K562 (cell line): ENCODE data around the gene GSTT2B. TPM values are rescaled to one million over a fixed set of nuclear protein-coding genes. Genes with fewer than 3 reads are reported as not detected.
A peak's percentile ranks its signal among the peaks of the same experiment; 100 is the strongest.
"Not testable (repeated sequence)": the region's sequence is repeated elsewhere in the genome, so short reads cannot be mapped to it uniquely, and the experiment has no call there.

Source experiments
- ATAC-seq: fragments of 200-7000 bp; cut with Tn5 transposase; 3 replicates; pipeline ENCODE4 v1.9.1; 2020; ENCODE audit warnings: moderate library complexity
- BruUV-seq: library from RNA; stranded (reverse); fragments of 400-500 nt; replicated peaks from 2 replicates; lab custom pipeline; 2021; lab: Mats Ljungman, UMichigan
- CTCF ChIA-PET: fragments of 300-600 bp; formaldehyde crosslinking; extraction: SDS; loops from one replicate; lab custom pipeline; 2021; ENCODE audit warnings: low intra/inter-chr PET ratio; lab: Yijun Ruan, JAX
- POLR2A ChIA-PET: fragments of 300-600, 350-650 bp; sonication (Branson Sonifier 250); formaldehyde crosslinking; extraction: SDS; loops from one replicate; lab custom pipeline; 2021; ENCODE audit warnings: antibody characterized with exemption, inconsistent platforms; lab: Yijun Ruan, JAX
- DNase-seq, 4 experiments: peaks; one replicate each; pipeline versions ENCODE4 v3.0.0 to v3.0.0-alpha.2; 2011 to 2018; ENCODE audit warnings: low spot score in 3 of 4, mixed read lengths in 3 of 4; ENCODE audit errors: extremely low read depth in 1 of 4
- FAIRE-seq: peaks from 2 replicates; lab custom pipeline; 2011; peaks lifted over from hg19 to GRCh38; lab: Jason Lieb, UNC
- H2AFZ ChIP-seq: 2 replicates; pipeline ENCODE4 v1.6.0; 2011; ENCODE audit warnings: low read depth, low read length, control low read depth, inconsistent platforms
- H3K27ac ChIP-seq: fragments of 200-600 bp; 3 replicates; pipeline ENCODE4 v1.8.0; 2011; ENCODE audit warnings: low read depth, mild to moderate bottlenecking, control low read depth, inconsistent platforms, low read length, moderate library complexity, mixed read lengths; ENCODE audit errors: extremely low read depth
- H3K27me3 ChIP-seq, 2 experiments: fragments of 300-600 bp in 1 of 2; 2 replicates in 1 of 2; 3 replicates in 1 of 2; pipeline versions ENCODE4 v1.6.0 to v1.8.0; 2011; ENCODE audit warnings: inconsistent platforms in 2 of 2, low read length in 2 of 2, mild to moderate bottlenecking in 1 of 2, mixed read lengths in 1 of 2, moderate library complexity in 1 of 2; ENCODE audit not compliant: control insufficient read depth in 2 of 2, insufficient read depth in 2 of 2
- H3K36me3 ChIP-seq: fragments of 300-600 bp; 3 replicates; pipeline ENCODE4 v1.8.0; 2011; ENCODE audit warnings: mild to moderate bottlenecking, low read length, inconsistent platforms; ENCODE audit not compliant: control insufficient read depth, insufficient read depth
- H3K4me1 ChIP-seq, 2 experiments: fragments of 200-600 bp in 1 of 2; replicated peaks in 1 of 2; 2 replicates in 1 of 2; 3 replicates in 1 of 2; pipeline versions ENCODE4 v1.5.1 to v1.8.0; 2011; ENCODE audit warnings: inconsistent platforms in 2 of 2, low read length in 2 of 2, mild to moderate bottlenecking in 1 of 2, mixed read lengths in 1 of 2, moderate library complexity in 1 of 2; ENCODE audit not compliant: control insufficient read depth in 2 of 2, insufficient read depth in 2 of 2
- H3K4me2 ChIP-seq: 2 replicates; pipeline ENCODE4 v1.6.1; 2011; ENCODE audit warnings: low read length, control low read depth, inconsistent platforms, mixed read lengths; ENCODE audit not compliant: insufficient read depth
- H3K4me3 ChIP-seq: fragments of 200-600 bp; sonication (generic), shearing (Covaris generic); 2 replicates; pipeline ENCODE4 v1.5.1; 2016; ENCODE audit warnings: control low read depth, inconsistent platforms
- H3K79me2 ChIP-seq: fragments of 200-600 bp; 3 replicates; pipeline ENCODE4 v1.8.0; 2011; ENCODE audit warnings: low read length, inconsistent platforms; ENCODE audit not compliant: control insufficient read depth, insufficient read depth
- H3K9ac ChIP-seq, 2 experiments: 2 replicates each; pipeline versions ENCODE4 v1.6.0 to v1.6.1; 2011; ENCODE audit warnings: low read depth in 2 of 2, low read length in 2 of 2, control low read depth in 1 of 2, inconsistent platforms in 1 of 2, mild to moderate bottlenecking in 1 of 2, mixed read lengths in 1 of 2; ENCODE audit not compliant: insufficient read depth in 1 of 2
- H3K9me1 ChIP-seq: one replicate; pipeline ENCODE4 v1.6.0; 2011; ENCODE audit warnings: inconsistent platforms, mild to moderate bottlenecking, low read length, moderate library complexity; ENCODE audit not compliant: control insufficient read depth, insufficient read depth
- H3K9me3 ChIP-seq: replicated peaks from 2 replicates; pipeline ENCODE4 v1.5.1; 2011; ENCODE audit warnings: low read depth, low read length, inconsistent platforms; ENCODE audit not compliant: control insufficient read depth, insufficient read depth
- H4K20me1 ChIP-seq: replicated peaks from 2 replicates; pipeline ENCODE4 v1.6.1; 2011; ENCODE audit warnings: low read length, inconsistent platforms, mixed read lengths; ENCODE audit not compliant: control insufficient read depth, insufficient read depth
- RAD21 ChIP-seq, 2 experiments: fragments of 250-450 bp in 1 of 2; fragments of 450-650 bp in 1 of 2; sonication (Bioruptor Pico) in 1 of 2; formaldehyde crosslinking in 1 of 2; IDR thresholded peaks in 1 of 2; conservative IDR thresholded peaks in 1 of 2; 2 replicates each; pipeline versions ENCODE4 v1.4.0 to v1.8.0; 2020 to 2022; ENCODE audit warnings: mild to moderate bottlenecking in 2 of 2, moderate library complexity in 1 of 2
- WGBS: fragments of 100-300 bp; shearing (Covaris generic); methylation state at CpG from one replicate; pipeline ENCODE4 v1.1.6; 2016; ENCODE audit warnings: low coverage, mixed read lengths; ENCODE audit not compliant: insufficient coverage; ENCODE audit errors: missing lambda C conversion rate; 5-methylcytosine and 5-hydroxymethylcytosine counted together
- in situ Hi-C: fragments of 300-500 bp; cut with MboI; formaldehyde crosslinking; loops from 4 replicates; pipeline ENCODE4 v1.15.0; 2018; ENCODE audit warnings: inconsistent platforms, mixed read lengths
- intact Hi-C: fragments of 100-400 bp; cut with micrococcal nuclease; formaldehyde crosslinking; loops from 2 replicates; pipeline ENCODE4 v1.14.2; 2022
- polyA plus RNA-seq, 8 experiments: library from polyadenylated mRNA; depleted of rRNA in 4 of 8; stranded (reverse) in 5 of 8; unstranded in 3 of 8; fragments of >200 nt; fragmentation: Nextera tagmentation in 2 of 8; fragmentation: Illumina TruSeq in 1 of 8; extraction: Ambion mirVana in 2 of 8; extraction: Trizol in 1 of 8; gene quantifications; 2 replicates each; pipeline versions ENCODE4 v1.2.1 to v1.2.3, GENCODE V29; 2011 to 2014; ENCODE audit warnings: inconsistent platforms in 1 of 8, missing spikeins in 1 of 8
- total RNA-seq, 7 experiments: library from RNA; depleted of rRNA in 6 of 7; stranded (reverse); fragments of >200 nt in 6 of 7; fragmentation: Illumina TruSeq in 2 of 7; extraction: Trizol in 2 of 7; gene quantifications; 2 replicates each; pipeline versions ENCODE4 v1.2.1 to v1.2.3, GENCODE V29; 2011 to 2021; ENCODE audit warnings: low replicate concordance in 1 of 7
- TF ChIP-seq, protein P1 (sequence below), 2 experiments: fragments of 450-650 bp; formaldehyde crosslinking in 1 of 2; IDR thresholded peaks; 2 replicates each; pipeline versions ENCODE4 v1.4.0 to v1.6.1; 2014 to 2020; ENCODE audit warnings: mild to moderate bottlenecking in 2 of 2, borderline replicate concordance in 1 of 2, low read depth in 1 of 2

Gene GSTT2B
- total and polyA plus RNA-seq, 9 of the 15 experiments (the other 6 are each of a cell fraction or from before 2014, with no cell fraction given): not detected

DNA sequence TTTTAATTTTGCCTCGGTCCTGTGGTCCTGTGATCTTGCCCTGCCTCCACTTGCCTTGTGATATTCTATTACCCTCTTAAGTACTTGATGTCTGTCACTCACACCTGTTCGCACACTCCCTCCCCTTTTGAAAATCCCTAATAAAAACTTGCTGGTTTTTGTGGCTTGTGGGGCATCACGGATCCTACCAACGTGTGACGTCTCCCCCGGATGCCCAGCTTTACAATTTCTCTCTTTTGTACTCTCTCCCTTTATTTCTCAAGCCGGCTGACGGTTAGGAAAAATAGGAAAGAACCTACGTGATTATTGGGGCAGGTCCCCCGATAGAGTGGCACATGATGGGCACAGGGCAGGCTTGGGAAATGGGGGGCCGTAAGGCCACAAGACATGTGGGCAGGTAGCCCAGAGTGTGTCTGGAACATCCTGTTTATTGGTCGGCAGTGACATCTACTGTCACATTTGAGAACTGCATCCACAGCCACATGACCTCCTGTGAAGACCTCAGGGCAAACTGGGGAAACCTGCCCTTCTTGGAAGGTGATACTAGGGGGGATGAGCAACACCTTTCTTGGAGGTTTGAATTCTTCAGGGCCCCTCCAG, 4.6 kb downstream of the GSTT2B start (continued):
- TF ChIP-seq, protein P1, sequence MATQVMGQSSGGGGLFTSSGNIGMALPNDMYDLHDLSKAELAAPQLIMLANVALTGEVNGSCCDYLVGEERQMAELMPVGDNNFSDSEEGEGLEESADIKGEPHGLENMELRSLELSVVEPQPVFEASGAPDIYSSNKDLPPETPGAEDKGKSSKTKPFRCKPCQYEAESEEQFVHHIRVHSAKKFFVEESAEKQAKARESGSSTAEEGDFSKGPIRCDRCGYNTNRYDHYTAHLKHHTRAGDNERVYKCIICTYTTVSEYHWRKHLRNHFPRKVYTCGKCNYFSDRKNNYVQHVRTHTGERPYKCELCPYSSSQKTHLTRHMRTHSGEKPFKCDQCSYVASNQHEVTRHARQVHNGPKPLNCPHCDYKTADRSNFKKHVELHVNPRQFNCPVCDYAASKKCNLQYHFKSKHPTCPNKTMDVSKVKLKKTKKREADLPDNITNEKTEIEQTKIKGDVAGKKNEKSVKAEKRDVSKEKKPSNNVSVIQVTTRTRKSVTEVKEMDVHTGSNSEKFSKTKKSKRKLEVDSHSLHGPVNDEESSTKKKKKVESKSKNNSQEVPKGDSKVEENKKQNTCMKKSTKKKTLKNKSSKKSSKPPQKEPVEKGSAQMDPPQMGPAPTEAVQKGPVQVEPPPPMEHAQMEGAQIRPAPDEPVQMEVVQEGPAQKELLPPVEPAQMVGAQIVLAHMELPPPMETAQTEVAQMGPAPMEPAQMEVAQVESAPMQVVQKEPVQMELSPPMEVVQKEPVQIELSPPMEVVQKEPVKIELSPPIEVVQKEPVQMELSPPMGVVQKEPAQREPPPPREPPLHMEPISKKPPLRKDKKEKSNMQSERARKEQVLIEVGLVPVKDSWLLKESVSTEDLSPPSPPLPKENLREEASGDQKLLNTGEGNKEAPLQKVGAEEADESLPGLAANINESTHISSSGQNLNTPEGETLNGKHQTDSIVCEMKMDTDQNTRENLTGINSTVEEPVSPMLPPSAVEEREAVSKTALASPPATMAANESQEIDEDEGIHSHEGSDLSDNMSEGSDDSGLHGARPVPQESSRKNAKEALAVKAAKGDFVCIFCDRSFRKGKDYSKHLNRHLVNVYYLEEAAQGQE (IDR thresholded peaks at IDR 0.05; ENCODE audit: borderline replicate concordance): peak; percentile 64
- TF ChIP-seq, protein P1 (CRISPR knock-in tag; IDR thresholded peaks at IDR 0.05; ENCODE audit: low read depth): not testable (repeated sequence)
- peak; percentile 65 to 85 for TF ChIP-seq RAD21 (CRISPR knock-in tag; conservative IDR thresholded peaks at IDR 0.05 in 1 of 2, IDR thresholded peaks at IDR 0.05 in 1 of 2)

DNA sequence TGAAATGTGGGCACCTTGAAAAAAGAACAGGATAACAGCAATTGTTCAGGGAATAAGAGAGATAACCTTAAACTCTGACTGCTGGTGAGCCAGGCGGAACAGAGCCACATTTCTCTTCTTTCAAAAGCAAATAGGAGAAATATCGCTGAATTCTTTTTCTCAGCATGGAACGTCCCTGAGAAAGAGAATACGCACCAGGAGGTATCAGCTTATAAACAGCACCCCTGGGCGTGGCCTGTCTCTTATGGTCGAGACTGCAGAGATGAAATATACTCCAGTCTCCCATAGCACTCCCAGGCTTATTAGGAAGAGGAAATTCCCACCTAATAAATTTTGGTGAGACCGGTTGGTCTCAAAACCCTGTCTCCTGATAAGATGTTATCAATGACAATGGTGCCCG, 5.1 kb downstream of the GSTT2B start:
- H3K9ac ChIP-seq, POLR2A ChIA-PET, DNase-seq, FAIRE-seq, H3K9me3 ChIP-seq, BruUV-seq, H2AFZ ChIP-seq, H3K4me2 ChIP-seq, H3K4me1 ChIP-seq, H3K36me3 ChIP-seq, H4K20me1 ChIP-seq, H3K9me1 ChIP-seq, H3K4me3 ChIP-seq, H3K79me2 ChIP-seq, ATAC-seq, H3K27ac ChIP-seq, H3K27me3 ChIP-seq: not testable (repeated sequence)
- CTCF ChIA-PET: interaction anchor here (1.2 kb wide), 1 partner anchor 219 kb away, joined by 4 read pairs; no protein-coding TSS in a partner anchor
- in situ Hi-C loops (loop anchor here (10.0 to 25.0 kb wide), 2 partner anchors 219 to 556 kb away; no protein-coding TSS in a partner anchor), intact Hi-C loops (loop anchor here (10.0 kb wide), 1 partner anchor 229 kb away; the partner anchor contains the start of gene SUSD2)
- no CpG with 5 or more reads among the region's 8 CpGs for WGBS

- H3K79me2 ChIP-seq, H3K9ac ChIP-seq, H3K4me2 ChIP-seq, CTCF ChIA-PET, H2AFZ ChIP-seq, DNase-seq, ATAC-seq, FAIRE-seq, BruUV-seq, H3K9me1 ChIP-seq, H3K36me3 ChIP-seq, H4K20me1 ChIP-seq, H3K4me3 ChIP-seq, H3K9me3 ChIP-seq, H3K27me3 ChIP-seq, H3K27ac ChIP-seq, H3K4me1 ChIP-seq, POLR2A ChIA-PET: not testable (repeated sequence)
- in situ Hi-C loops (loop anchor here (10.0 to 25.0 kb wide), 2 partner anchors 220 to 557 kb away; no protein-coding TSS in a partner anchor), intact Hi-C loops (loop anchor here (10.0 kb wide), 1 partner anchor 230 kb away; the partner anchor contains the start of gene SUSD2)
- 52% methylated on average over 4 of the region's 6 CpGs for WGBS
Observed at GRCh38 chr22:23954991-23955305, 6.0 kb downstream of the GSTT2B start.
